Left ventricle myocardium superior (tissue), 1 donor: ENCODE measurements around the gene NATD1. TPM values are rescaled to one million over a fixed set of nuclear protein-coding genes. Genes with fewer than 3 reads are reported as not detected.

ENCODE experiments used
- ATAC-seq: fragments of 200-7000 bp; cut with Tn5 transposase; one replicate; pipeline ENCODE4 v1.9.1; 2020; ENCODE audit warnings: mild to moderate bottlenecking, moderate library complexity
- DNase-seq: peaks from one replicate; pipeline ENCODE4 v3.0.0-alpha.2; 2020
- intact Hi-C: fragments of 100-400 bp; cut with micrococcal nuclease; formaldehyde crosslinking; loops from one replicate; pipeline ENCODE4 v1.11.0; 2022
- long read RNA-seq: library from polyadenylated mRNA; unstranded; transcript quantifications from one replicate; pipeline ENCODE4 v2.0.0, GENCODE V29; 2021
- total RNA-seq: library from RNA; stranded (reverse); fragmentation: NEBNext Ultra II Directional; extraction: Animal tissue kit (Norgen Biotek cat#: 25700); gene quantifications from one replicate; pipeline ENCODE4 v1.2.1, GENCODE V29; 2021
- donor health status: DM: no; HTN: yes; CAD: no; lungs with severe emphysema.

The NATD1 gene
- 22.1 TPM for total RNA-seq
- long read RNA-seq, full-length matches to known transcripts, result 8 of 66 reads
- long read RNA-seq, partial matches to known transcripts, result 0 of 66 reads
- long read RNA-seq, other reads (novel, unspliced or antisense), result 58 of 66 reads

- intact Hi-C loops, result no loop called here
- ATAC-seq, result peak; percentile 79
- peak; percentile 95 for DNase-seq
These were observed at the start of gene NATD1 for GRCh38 chr17:21252796-21253645. Gene NATD1, minus strand, starts transcription at chr17:21253410. Its CDS starts 146 bp downstream, at chr17:21253264.

GRCh38 chr17:21301593-21302550, 48.7 kb upstream of the NATD1 start:
- intact Hi-C loops, result no loop called here
- no peak for DNase-seq
- no peak for ATAC-seq

- DNase-seq (no peak), ATAC-seq (no peak)
- intact Hi-C loops, result no loop called here
These were observed 47.7 kb upstream of the NATD1 start for GRCh38 chr17:21300601-21301571.

GRCh38 chr17:21299981-21300600, 46.9 kb upstream of the NATD1 start:
- no peak for DNase-seq
- intact Hi-C loops, result no loop called here

GRCh38 chr17:21298983-21299519, 45.8 kb upstream of the NATD1 start:
- ATAC-seq (no peak), DNase-seq (no peak)
- intact Hi-C loops, result no loop called here

More at GRCh38 chr17:21299981-21300600, 46.9 kb upstream of the NATD1 start:
- no peak for ATAC-seq

GRCh38 chr17:21298056-21298982, 45.1 kb upstream of the NATD1 start:
- intact Hi-C loops, result no loop called here
- ATAC-seq, result no peak
- DNase-seq, result no peak

GRCh38 chr17:21297597-21297996, 44.4 kb upstream of the NATD1 start:
- no peak for ATAC-seq
- intact Hi-C loops, result no loop called here
- DNase-seq, result no peak

GRCh38 chr17:21297026-21297520, 43.9 kb upstream of the NATD1 start:
- no peak for DNase-seq
- intact Hi-C loops, result no loop called here
- ATAC-seq, result no peak

- DNase-seq (peak; percentile 79), ATAC-seq (peak; percentile 42)
- intact Hi-C loops, result no loop called here
These were observed 43.2 kb upstream of the NATD1 start for GRCh38 chr17:21296097-21297025.

GRCh38 chr17:21295036-21295952, 42.1 kb upstream of the NATD1 start:
- peak; percentile 86 for DNase-seq
- ATAC-seq, result peak; percentile 88
- intact Hi-C loops, result no loop called here

GRCh38 chr17:21294321-21295035, 41.3 kb upstream of the NATD1 start:
- DNase-seq, result no peak
- intact Hi-C loops, result no loop called here
- no peak for ATAC-seq

- DNase-seq (no peak), ATAC-seq (no peak)
- intact Hi-C loops, result no loop called here
These were observed 40.6 kb upstream of the NATD1 start for GRCh38 chr17:21293831-21294210.

GRCh38 chr17:21292867-21293830, 39.9 kb upstream of the NATD1 start:
- ATAC-seq (no peak), DNase-seq (no peak)
- intact Hi-C loops, result no loop called here
